ENCODE results near the gene CCL5. TPM values are rescaled to one million over a fixed set of nuclear protein-coding genes. Genes with fewer than 3 reads are reported as not detected.

CCL5 gene
- total RNA-seq, 1 experiment from 2014 or later: 0.17 TPM

DNA sequence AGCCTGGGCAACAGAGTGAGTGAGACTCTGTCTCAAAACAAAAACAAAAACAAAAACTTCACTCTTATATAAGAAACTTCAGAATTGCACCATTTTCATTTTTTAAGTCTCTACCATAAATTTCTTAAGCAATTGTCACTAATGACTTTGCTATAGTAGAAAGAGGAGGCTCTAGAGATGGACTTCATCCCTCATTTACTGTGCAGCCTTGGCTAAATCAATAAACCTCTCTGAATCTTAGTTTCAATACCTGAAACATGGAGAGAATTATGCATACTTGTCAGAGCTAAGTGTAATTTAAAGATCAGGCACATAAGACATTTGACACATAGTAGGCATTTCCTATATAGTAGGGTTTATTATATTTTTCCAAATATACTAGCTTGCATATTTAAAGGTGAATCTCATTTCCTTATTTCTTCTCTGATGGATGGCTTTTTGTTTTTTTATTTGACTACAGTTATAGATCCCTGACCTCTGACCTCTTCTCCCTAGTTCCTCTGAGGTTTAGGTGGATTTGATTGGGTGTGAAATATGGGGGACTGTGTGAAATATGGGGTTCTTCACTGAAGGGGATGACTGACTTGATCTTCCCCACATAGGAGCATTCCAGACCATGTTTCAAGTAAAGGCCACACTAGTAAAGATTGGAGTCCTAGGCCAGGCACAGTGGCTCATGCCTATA, 2.7 kb downstream of the CCL5 start (continued):
- TF ChIP-seq, protein P1, sequence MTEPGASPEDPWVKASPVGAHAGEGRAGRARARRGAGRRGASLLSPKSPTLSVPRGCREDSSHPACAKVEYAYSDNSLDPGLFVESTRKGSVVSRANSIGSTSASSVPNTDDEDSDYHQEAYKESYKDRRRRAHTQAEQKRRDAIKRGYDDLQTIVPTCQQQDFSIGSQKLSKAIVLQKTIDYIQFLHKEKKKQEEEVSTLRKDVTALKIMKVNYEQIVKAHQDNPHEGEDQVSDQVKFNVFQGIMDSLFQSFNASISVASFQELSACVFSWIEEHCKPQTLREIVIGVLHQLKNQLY (CRISPR knock-in tag; IDR thresholded peaks at IDR 0.05): no peak
- TF ChIP-seq MYBL2 (CRISPR knock-in tag; IDR thresholded peaks at IDR 0.05): no peak
- TF ChIP-seq, protein P2, sequence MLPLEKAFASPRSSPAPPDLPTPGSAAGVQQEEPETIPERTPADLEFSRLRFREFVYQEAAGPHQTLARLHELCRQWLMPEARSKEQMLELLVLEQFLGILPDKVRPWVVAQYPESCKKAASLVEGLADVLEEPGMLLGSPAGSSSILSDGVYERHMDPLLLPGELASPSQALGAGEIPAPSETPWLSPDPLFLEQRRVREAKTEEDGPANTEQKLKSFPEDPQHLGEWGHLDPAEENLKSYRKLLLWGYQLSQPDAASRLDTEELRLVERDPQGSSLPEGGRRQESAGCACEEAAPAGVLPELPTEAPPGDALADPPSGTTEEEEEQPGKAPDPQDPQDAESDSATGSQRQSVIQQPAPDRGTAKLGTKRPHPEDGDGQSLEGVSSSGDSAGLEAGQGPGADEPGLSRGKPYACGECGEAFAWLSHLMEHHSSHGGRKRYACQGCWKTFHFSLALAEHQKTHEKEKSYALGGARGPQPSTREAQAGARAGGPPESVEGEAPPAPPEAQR (CRISPR knock-in tag; IDR thresholded peaks at IDR 0.05): no peak
- TF ChIP-seq E2F4 (CRISPR knock-in tag; IDR thresholded peaks at IDR 0.05; ENCODE audit: borderline replicate concordance, low read depth): no peak
- TF ChIP-seq ATF3 (CRISPR knock-in tag; conservative IDR thresholded peaks at IDR 0.05): no peak
- TF ChIP-seq, protein P3, sequence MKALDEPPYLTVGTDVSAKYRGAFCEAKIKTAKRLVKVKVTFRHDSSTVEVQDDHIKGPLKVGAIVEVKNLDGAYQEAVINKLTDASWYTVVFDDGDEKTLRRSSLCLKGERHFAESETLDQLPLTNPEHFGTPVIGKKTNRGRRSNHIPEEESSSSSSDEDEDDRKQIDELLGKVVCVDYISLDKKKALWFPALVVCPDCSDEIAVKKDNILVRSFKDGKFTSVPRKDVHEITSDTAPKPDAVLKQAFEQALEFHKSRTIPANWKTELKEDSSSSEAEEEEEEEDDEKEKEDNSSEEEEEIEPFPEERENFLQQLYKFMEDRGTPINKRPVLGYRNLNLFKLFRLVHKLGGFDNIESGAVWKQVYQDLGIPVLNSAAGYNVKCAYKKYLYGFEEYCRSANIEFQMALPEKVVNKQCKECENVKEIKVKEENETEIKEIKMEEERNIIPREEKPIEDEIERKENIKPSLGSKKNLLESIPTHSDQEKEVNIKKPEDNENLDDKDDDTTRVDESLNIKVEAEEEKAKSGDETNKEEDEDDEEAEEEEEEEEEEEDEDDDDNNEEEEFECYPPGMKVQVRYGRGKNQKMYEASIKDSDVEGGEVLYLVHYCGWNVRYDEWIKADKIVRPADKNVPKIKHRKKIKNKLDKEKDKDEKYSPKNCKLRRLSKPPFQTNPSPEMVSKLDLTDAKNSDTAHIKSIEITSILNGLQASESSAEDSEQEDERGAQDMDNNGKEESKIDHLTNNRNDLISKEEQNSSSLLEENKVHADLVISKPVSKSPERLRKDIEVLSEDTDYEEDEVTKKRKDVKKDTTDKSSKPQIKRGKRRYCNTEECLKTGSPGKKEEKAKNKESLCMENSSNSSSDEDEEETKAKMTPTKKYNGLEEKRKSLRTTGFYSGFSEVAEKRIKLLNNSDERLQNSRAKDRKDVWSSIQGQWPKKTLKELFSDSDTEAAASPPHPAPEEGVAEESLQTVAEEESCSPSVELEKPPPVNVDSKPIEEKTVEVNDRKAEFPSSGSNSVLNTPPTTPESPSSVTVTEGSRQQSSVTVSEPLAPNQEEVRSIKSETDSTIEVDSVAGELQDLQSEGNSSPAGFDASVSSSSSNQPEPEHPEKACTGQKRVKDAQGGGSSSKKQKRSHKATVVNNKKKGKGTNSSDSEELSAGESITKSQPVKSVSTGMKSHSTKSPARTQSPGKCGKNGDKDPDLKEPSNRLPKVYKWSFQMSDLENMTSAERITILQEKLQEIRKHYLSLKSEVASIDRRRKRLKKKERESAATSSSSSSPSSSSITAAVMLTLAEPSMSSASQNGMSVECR (CRISPR knock-in tag; IDR thresholded peaks at IDR 0.05; ENCODE audit: borderline replicate concordance): no peak
- TF ChIP-seq, protein P4, sequence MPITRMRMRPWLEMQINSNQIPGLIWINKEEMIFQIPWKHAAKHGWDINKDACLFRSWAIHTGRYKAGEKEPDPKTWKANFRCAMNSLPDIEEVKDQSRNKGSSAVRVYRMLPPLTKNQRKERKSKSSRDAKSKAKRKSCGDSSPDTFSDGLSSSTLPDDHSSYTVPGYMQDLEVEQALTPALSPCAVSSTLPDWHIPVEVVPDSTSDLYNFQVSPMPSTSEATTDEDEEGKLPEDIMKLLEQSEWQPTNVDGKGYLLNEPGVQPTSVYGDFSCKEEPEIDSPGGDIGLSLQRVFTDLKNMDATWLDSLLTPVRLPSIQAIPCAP (CRISPR knock-in tag; IDR thresholded peaks at IDR 0.05): no peak

GRCh38 chr17:35876534-35876933, 3.6 kb downstream of the CCL5 start:
- POLR2A ChIA-PET: no interaction called here
- CTCF ChIA-PET: interaction anchor here (0.8 to 1.3 kb wide), 3 partner anchors 93 to 272 kb away, joined by 3 read pairs; no protein-coding TSS in a partner anchor
- Mint-ChIP-seq H3K9me3 (no peaks in the 10 kb centered on the region), H3K36me3 (no peaks in the 10 kb centered on the region), H3K27me3 (ENCODE audit: low read depth) (no peaks in the 10 kb centered on the region), H3K4me1 (peaks cover 9% of the 10 kb centered on the region), H3K4me3 (no peak overlapping the region), H3K27ac (no peak overlapping the region)
- no peak for TF ChIP-seq MXD4 (CRISPR knock-in tag; IDR thresholded peaks at IDR 0.05; ENCODE audit: borderline replicate concordance)
- ATAC-seq (no peak), DNase-seq (ENCODE audit: low spot score) (no peak)

DNA sequence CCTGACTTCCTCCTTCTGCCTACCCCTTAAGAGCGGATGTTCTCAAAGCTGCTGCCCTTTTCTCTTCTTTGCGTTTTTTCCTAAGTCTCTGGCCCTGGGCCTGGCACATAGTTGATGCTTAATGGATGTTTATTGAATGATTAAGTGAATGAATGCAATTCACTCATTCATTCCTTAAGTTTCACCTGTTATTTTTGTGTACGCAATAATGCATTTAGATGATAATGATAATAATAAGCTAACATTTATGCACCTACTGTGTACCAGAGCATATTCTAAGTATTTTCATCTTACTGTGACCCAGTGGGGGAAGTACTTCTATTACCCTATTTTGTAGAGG, 4.4 kb downstream of the CCL5 start:
- TF ChIP-seq, protein P5, sequence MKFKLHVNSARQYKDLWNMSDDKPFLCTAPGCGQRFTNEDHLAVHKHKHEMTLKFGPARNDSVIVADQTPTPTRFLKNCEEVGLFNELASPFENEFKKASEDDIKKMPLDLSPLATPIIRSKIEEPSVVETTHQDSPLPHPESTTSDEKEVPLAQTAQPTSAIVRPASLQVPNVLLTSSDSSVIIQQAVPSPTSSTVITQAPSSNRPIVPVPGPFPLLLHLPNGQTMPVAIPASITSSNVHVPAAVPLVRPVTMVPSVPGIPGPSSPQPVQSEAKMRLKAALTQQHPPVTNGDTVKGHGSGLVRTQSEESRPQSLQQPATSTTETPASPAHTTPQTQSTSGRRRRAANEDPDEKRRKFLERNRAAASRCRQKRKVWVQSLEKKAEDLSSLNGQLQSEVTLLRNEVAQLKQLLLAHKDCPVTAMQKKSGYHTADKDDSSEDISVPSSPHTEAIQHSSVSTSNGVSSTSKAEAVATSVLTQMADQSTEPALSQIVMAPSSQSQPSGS (CRISPR knock-in tag; IDR thresholded peaks at IDR 0.05; ENCODE audit: borderline replicate concordance, low read depth): no peak
- POLR2A ChIA-PET: no interaction called here
- no peak overlapping the region for H3K4me3 Mint-ChIP-seq
- H3K27ac Mint-ChIP-seq: no peak overlapping the region
- DNase-seq (ENCODE audit: low spot score) (no peak), ATAC-seq (no peak)
- CTCF ChIA-PET: interaction anchor here (0.8 to 1.3 kb wide), 3 partner anchors 93 to 273 kb away, joined by 3 read pairs; no protein-coding TSS in a partner anchor
- no peaks in the 10 kb centered on the region for H3K36me3 Mint-ChIP-seq
- H3K4me1 Mint-ChIP-seq: peaks cover 15% of the 10 kb centered on the region
- H3K27me3 Mint-ChIP-seq (ENCODE audit: low read depth): no peaks in the 10 kb centered on the region
- no peaks in the 10 kb centered on the region for H3K9me3 Mint-ChIP-seq
